BE2C (cell line): ENCODE data around the gene CBFA2T3.

ENCODE experiments used
- DNase-seq: peaks from one replicate; pipeline ENCODE4 v3.0.0-alpha.2; 2020
- H3K27me3 ChIP-seq: fragments of 250-450 bp; sonication (Bioruptor Pico); 2 replicates; pipeline ENCODE4 v1.5.1; 2020; ENCODE audit warnings: mild to moderate bottlenecking
- H3K36me3 ChIP-seq: fragments of 250-450 bp; sonication (Bioruptor Pico); 2 replicates; pipeline ENCODE4 v1.5.1; 2020; ENCODE audit warnings: mild to moderate bottlenecking
- H3K4me1 ChIP-seq: fragments of 250-450 bp; sonication (Bioruptor Pico); 2 replicates; pipeline ENCODE4 v1.5.1; 2020
- H3K4me3 ChIP-seq: 2 replicates; pipeline ENCODE4 v1.5.1; 2011; ENCODE audit warnings: low read depth, low read length
- H3K9me3 ChIP-seq: fragments of 250-450 bp; sonication (Bioruptor Pico); 2 replicates; pipeline ENCODE4 v1.5.1; 2020
- TF ChIP-seq, protein P1 (sequence below): IDR thresholded peaks from 2 replicates; pipeline ENCODE4 v1.5.1; 2012; ENCODE audit warnings: mild to moderate bottlenecking, low read depth, low read length

The CBFA2T3 gene

DNA sequence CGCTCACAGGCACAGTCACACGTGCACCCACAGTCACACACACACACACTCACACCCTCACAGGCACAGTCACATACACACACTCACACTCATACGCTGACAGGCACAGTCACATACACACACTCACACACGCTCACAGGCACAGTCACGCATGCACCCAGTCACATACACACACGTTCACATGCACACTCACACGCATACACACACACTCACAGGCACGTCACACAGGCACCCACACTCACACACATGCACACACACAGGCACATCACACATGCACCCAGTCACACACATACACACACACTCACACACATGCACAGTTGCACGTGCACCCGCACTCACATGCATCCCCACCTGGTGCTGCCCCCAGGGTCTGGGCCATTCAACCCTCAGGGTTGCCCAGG, 46.1 kb upstream of the CBFA2T3 start:
- Histone ChIP-seq H3K27me3 (peaks cover 57% of the 10 kb centered on the region), H3K4me1 (no peaks in the 10 kb centered on the region), H3K9me3 (no peaks in the 10 kb centered on the region; the same call in 1 of the 2 replicates), H3K4me3 (no peak overlapping the region), H3K36me3 (no peaks in the 10 kb centered on the region)
- DNase-seq, result peak; percentile 0
- TF ChIP-seq, protein P1, sequence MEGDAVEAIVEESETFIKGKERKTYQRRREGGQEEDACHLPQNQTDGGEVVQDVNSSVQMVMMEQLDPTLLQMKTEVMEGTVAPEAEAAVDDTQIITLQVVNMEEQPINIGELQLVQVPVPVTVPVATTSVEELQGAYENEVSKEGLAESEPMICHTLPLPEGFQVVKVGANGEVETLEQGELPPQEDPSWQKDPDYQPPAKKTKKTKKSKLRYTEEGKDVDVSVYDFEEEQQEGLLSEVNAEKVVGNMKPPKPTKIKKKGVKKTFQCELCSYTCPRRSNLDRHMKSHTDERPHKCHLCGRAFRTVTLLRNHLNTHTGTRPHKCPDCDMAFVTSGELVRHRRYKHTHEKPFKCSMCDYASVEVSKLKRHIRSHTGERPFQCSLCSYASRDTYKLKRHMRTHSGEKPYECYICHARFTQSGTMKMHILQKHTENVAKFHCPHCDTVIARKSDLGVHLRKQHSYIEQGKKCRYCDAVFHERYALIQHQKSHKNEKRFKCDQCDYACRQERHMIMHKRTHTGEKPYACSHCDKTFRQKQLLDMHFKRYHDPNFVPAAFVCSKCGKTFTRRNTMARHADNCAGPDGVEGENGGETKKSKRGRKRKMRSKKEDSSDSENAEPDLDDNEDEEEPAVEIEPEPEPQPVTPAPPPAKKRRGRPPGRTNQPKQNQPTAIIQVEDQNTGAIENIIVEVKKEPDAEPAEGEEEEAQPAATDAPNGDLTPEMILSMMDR, result no peak

DNA sequence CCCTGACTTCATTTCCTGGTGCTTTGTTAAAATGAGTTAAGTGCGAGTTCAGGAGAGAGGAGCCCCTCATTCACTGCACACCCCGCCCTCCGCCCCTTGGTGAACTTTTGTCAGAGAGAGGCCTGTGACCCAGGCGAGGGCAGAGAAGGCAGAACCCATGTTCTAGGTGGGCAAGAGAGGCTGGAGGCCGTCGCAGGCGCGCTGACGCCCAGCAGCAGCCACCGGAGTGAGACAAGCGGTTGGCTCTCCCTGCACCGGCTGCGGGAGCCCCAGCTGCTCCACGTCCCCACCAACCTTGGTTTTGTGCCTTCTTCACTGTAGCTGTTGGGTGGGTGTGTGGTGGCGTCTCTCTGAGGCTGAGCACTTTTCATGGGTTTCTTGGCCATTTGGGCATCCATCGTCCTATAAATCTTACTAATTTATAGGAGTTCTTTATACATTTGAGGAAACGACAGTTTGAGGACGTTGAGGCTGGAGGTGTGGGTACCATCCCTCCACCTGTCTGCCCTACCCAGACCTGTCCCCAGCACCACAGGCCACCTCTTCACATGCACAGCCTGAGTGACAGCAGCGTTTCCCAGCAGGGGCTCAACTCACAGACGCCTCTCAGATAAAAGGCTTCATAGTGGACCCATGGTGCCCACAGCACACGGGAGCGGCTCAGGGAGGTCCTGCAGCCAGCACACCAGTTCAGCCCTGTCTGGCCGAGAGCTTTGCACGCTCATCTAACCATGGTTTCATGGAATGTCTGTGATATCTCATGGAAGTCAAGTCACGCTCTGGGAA, 45.2 kb upstream of the CBFA2T3 start:
- Histone ChIP-seq H3K4me1 (no peaks in the 10 kb centered on the region), H3K9me3 (no peaks in the 10 kb centered on the region; the same call in 1 of the 2 replicates), H3K4me3 (no peak overlapping the region), H3K27me3 (peaks cover 56% of the 10 kb centered on the region), H3K36me3 (no peaks in the 10 kb centered on the region)
- TF ChIP-seq, protein P1, result no peak
- peak; percentile 1 for DNase-seq

DNA sequence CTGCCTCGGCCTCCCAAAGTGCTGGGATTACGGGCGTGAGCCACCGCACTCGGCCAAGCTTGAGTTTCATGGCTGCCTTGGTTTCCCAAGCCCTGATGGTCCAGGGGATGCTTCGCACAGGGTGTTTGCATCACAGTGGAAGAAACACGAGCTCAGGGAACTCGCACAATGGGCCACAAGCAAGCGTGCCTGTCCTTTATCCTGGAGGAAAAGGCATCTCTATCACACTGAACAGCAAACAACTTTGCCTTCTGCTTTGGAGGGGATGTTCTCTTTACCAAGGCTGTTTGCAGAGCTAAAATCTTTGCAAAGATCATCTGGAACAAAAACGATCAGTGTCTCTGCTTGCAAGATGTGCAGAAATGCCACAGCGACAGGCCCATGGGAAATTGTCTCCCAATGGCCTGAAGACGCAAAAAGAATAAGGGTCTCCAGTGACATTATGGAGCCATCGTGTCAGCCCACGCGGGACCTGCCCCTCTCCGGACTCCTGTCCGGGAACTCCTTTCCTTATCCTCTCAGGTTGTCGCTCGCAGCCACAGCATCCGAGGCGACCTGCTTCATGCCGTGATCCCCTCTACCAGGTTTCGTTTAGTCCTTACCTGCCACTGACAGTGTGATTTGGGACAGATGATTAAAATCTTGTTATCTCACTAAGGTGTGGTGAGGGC, 44.1 kb upstream of the CBFA2T3 start:
- TF ChIP-seq, protein P1, result no peak
- peaks cover 56% of the 10 kb centered on the region for H3K27me3 ChIP-seq
- DNase-seq, result peak; percentile 1
- H3K9me3 ChIP-seq, result no peaks in the 10 kb centered on the region; the same call in 1 of the 2 replicates
- H3K4me3 ChIP-seq, result no peak overlapping the region
- H3K36me3 ChIP-seq, result no peaks in the 10 kb centered on the region
- no peaks in the 10 kb centered on the region for H3K4me1 ChIP-seq

DNA sequence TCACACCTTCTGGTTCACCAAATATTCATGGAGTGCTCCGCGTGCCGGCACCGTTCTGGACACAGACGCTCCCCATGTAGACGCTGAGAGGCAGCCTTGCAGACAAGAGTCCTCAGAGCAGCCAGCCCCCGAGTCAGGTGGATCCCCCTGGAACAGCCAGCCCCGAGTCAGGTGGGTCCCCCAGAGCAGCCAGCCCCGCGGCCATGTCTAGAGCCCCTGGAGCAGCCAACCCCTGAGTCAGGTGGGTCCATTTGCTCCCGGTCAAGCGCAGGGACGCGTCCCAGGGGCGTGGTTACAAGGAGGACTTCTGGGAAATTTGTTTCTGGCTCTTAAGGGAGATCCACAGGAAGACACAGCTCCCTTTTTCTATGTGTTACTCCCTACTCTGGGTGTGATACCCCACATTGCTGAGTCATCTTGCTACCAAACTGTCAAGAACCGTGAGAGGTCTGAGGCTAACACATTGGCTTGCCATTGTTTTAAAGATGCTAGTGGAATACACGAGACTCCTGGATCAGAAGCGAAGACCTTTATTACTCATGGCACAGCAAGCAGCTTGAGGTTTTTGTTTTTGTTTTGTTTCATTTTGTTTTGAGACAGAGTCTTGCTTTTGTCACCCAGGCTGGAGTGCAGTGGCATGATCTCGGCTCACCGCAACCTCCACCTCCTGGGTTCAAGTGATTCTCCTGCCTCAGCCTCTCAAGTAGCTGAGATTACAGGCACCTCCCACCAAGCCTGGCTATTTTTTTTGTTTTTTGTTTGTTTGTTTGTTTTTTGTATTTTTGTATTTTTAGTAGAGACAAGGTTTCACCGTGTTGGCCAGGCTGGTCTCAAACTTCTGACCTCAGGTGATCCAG, 43.3 kb upstream of the CBFA2T3 start:
- DNase-seq, result no peak
- peaks cover 55% of the 10 kb centered on the region for H3K27me3 ChIP-seq
- H3K36me3 ChIP-seq, result no peaks in the 10 kb centered on the region
- no peak overlapping the region for H3K4me3 ChIP-seq
- TF ChIP-seq, protein P1, result no peak
- no peaks in the 10 kb centered on the region for H3K4me1 ChIP-seq
- no peaks in the 10 kb centered on the region; the same call in 1 of the 2 replicates for H3K9me3 ChIP-seq

DNA sequence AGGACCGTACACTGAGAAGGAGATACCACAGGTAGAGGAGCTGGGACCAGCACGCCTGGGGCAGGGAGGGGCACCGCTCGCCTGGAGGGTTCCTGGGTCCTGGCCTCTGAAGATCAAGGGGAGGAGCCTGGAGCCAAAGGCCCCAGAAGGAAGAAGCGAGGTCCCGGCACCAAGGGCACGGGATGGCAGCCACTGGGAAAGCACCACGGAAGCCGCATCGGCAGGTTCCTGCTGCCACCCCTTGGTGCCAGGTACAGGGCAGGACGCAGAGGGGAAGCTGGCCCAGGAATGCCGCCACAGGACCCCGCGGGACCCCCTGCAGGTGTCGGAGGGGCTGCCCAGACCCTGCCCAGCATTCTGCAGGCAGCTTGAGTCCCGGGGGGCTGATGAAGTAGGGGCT, 42.5 kb upstream of the CBFA2T3 start:
- no peak overlapping the region for H3K4me3 ChIP-seq
- H3K27me3 ChIP-seq, result peaks cover 50% of the 10 kb centered on the region
- H3K4me1 ChIP-seq, result no peaks in the 10 kb centered on the region
- H3K9me3 ChIP-seq, result no peaks in the 10 kb centered on the region
- H3K36me3 ChIP-seq, result no peaks in the 10 kb centered on the region
- TF ChIP-seq, protein P1, result no peak
- no peak for DNase-seq
